Measurements from ENCODE around the gene ZFPM1. TPM values are rescaled to one million over a fixed set of nuclear protein-coding genes. Genes with fewer than 3 reads are reported as not detected.
A peak's percentile ranks its signal among the peaks of the same experiment; 100 is the strongest.

ZFPM1 gene
- total RNA-seq, 2 donors from 2014 or later: 18.1 to 21.5 TPM

GRCh38 chr16:88532434-88533241, 79.6 kb downstream of the ZFPM1 start:
- no peaks in the 10 kb centered on the region for H3K9me3 Mint-ChIP-seq
- H3K4me3 Mint-ChIP-seq: peak overlapping the region; percentile 58
- no peak for DNase-seq
- no peak overlapping the region for H3K4me3 ChIP-seq (ENCODE audit: low read length)
- peaks cover 7% of the 10 kb centered on the region for H3K36me3 ChIP-seq (ENCODE audit: control insufficient read depth, insufficient read depth, low read length)
- no peaks in the 10 kb centered on the region for H3K27me3 ChIP-seq (ENCODE audit: control insufficient read depth, insufficient read depth, low read length, poor library complexity, severe bottlenecking)
- H3K9ac ChIP-seq (ENCODE audit: extremely low read depth, low read length, poor library complexity, severe bottlenecking): no peak overlapping the region
- no peak overlapping the region for H3K27ac ChIP-seq (ENCODE audit: low read depth, low read length)
- peaks cover 23% of the 10 kb centered on the region for H3K4me1 ChIP-seq (ENCODE audit: control insufficient read depth, insufficient read depth, low read length)
- H3K36me3 Mint-ChIP-seq (ENCODE audit: low read depth): peaks cover 18% of the 10 kb centered on the region
- no peaks in the 10 kb centered on the region for H3K9me3 ChIP-seq (ENCODE audit: control insufficient read depth, low read length)
- 88 to 93% methylated on average over 24 to 37 of the region's 37 CpGs for WGBS, 2 experiments (ENCODE audit: insufficient coverage in 1 of 2, insufficient read length in 1 of 2)
- no peak overlapping the region for H3K27ac Mint-ChIP-seq
- H3K4me1 Mint-ChIP-seq: peaks cover 5% of the 10 kb centered on the region
- TF ChIP-seq CTCF (conservative IDR thresholded peaks at IDR 0.05): no peak
- H3K27me3 Mint-ChIP-seq (ENCODE audit: insufficient read depth): no peaks in the 10 kb centered on the region

- peaks cover 7% of the 10 kb centered on the region for H3K36me3 ChIP-seq (ENCODE audit: control insufficient read depth, insufficient read depth, low read length)
- H3K4me3 Mint-ChIP-seq: peak overlapping the region; percentile 58
- TF ChIP-seq CTCF (conservative IDR thresholded peaks at IDR 0.05): no peak
- no peaks in the 10 kb centered on the region for H3K27me3 ChIP-seq (ENCODE audit: control insufficient read depth, insufficient read depth, low read length, poor library complexity, severe bottlenecking)
- H3K9me3 Mint-ChIP-seq: no peaks in the 10 kb centered on the region
- no peak overlapping the region for H3K27ac Mint-ChIP-seq
- peaks cover 5% of the 10 kb centered on the region for H3K27me3 Mint-ChIP-seq (ENCODE audit: insufficient read depth)
- peaks cover 23% of the 10 kb centered on the region for H3K4me1 ChIP-seq (ENCODE audit: control insufficient read depth, insufficient read depth, low read length)
- DNase-seq: peak; percentile 80
- no peak overlapping the region for H3K4me3 ChIP-seq (ENCODE audit: low read length)
- no peaks in the 10 kb centered on the region for H3K9me3 ChIP-seq (ENCODE audit: control insufficient read depth, low read length)
- H3K36me3 Mint-ChIP-seq (ENCODE audit: low read depth): peaks cover 18% of the 10 kb centered on the region
- peaks cover 5% of the 10 kb centered on the region for H3K4me1 Mint-ChIP-seq
- H3K9ac ChIP-seq (ENCODE audit: extremely low read depth, low read length, poor library complexity, severe bottlenecking): no peak overlapping the region
- WGBS, 2 experiments (ENCODE audit: insufficient coverage in 1 of 2, insufficient read length in 1 of 2): 16 to 34% methylated on average over 37 to 79 of the region's 79 CpGs
- no peak overlapping the region for H3K27ac ChIP-seq (ENCODE audit: low read depth, low read length)
Measured at GRCh38 chr16:88533381-88533917, 80.4 kb downstream of the ZFPM1 start.

GRCh38 chr16:88533932-88534637, 81.0 kb downstream of the ZFPM1 start:
- Mint-ChIP-seq H3K27me3 (ENCODE audit: insufficient read depth) (peaks cover 9% of the 10 kb centered on the region), H3K9me3 (no peaks in the 10 kb centered on the region), H3K36me3 (ENCODE audit: low read depth) (peaks cover 16% of the 10 kb centered on the region), H3K4me1 (peaks cover 5% of the 10 kb centered on the region), H3K4me3 (peak overlapping the region; percentile 58), H3K27ac (no peak overlapping the region)
- Histone ChIP-seq H3K4me3 (ENCODE audit: low read length) (no peak overlapping the region), H3K36me3 (ENCODE audit: control insufficient read depth, insufficient read depth, low read length) (peaks cover 7% of the 10 kb centered on the region), H3K4me1 (ENCODE audit: control insufficient read depth, insufficient read depth, low read length) (peaks cover 23% of the 10 kb centered on the region), H3K27ac (ENCODE audit: low read depth, low read length) (no peak overlapping the region), H3K9me3 (ENCODE audit: control insufficient read depth, low read length) (no peaks in the 10 kb centered on the region), H3K9ac (ENCODE audit: extremely low read depth, low read length, poor library complexity, severe bottlenecking) (peak overlapping the region; percentile 44), H3K27me3 (ENCODE audit: control insufficient read depth, insufficient read depth, low read length, poor library complexity, severe bottlenecking) (no peaks in the 10 kb centered on the region)
- DNase-seq: peak; percentile 92
- TF ChIP-seq CTCF (conservative IDR thresholded peaks at IDR 0.05): no peak
- WGBS, 2 experiments (ENCODE audit: insufficient coverage in 1 of 2, insufficient read length in 1 of 2): 1% methylated on average over 30 to 111 of the region's 114 CpGs
